Kidney (tissue), 14 donors: ENCODE data around the gene ATAD3A. TPM values are rescaled to one million over a fixed set of nuclear protein-coding genes. Genes with fewer than 3 reads are reported as not detected.

Experiments
- DNase-seq, 5 donors: peaks; one replicate each; pipeline ENCODE4 v3.0.0-alpha.2; 2013 to 2020
- FAIRE-seq: peaks from 2 replicates; lab custom pipeline; 2012; peaks lifted over from hg19 to GRCh38; lab: Jason Lieb, UNC
- H3K27ac ChIP-seq, 2 donors: one replicate each; pipeline ENCODE4 v1.7.0; 2013; ENCODE audit warnings: low read depth in 2 of 2, low read length in 2 of 2, inconsistent platforms in 1 of 2
- H3K27me3 ChIP-seq: one replicate; pipeline ENCODE4 v1.7.1; 2013; ENCODE audit warnings: low read length, inconsistent platforms; ENCODE audit not compliant: control insufficient read depth, insufficient read depth
- H3K36me3 ChIP-seq, 3 donors: one replicate each; pipeline versions ENCODE4 v1.7.0 to v1.7.1; 2013; ENCODE audit warnings: low read length in 3 of 3, control low read depth in 1 of 3, inconsistent platforms in 1 of 3; ENCODE audit not compliant: insufficient read depth in 3 of 3, control insufficient read depth in 2 of 3
- H3K4me1 ChIP-seq, 3 donors: one replicate each; pipeline versions ENCODE4 v1.7.0 to v1.7.1; 2013; ENCODE audit warnings: low read length in 3 of 3, inconsistent platforms in 1 of 3, low read depth in 1 of 3; ENCODE audit not compliant: control insufficient read depth in 2 of 3, insufficient read depth in 2 of 3
- H3K4me3 ChIP-seq, 3 donors: one replicate each; pipeline versions ENCODE4 v1.7.0 to v1.8.1; 2013; ENCODE audit warnings: low read length in 3 of 3, control low read depth in 1 of 3, inconsistent platforms in 1 of 3
- H3K9ac ChIP-seq, 3 donors: one replicate each; pipeline versions ENCODE4 v1.7.0 to v1.7.1; 2013; ENCODE audit warnings: low read length in 3 of 3, control low read depth in 1 of 3, inconsistent platforms in 1 of 3
- H3K9me3 ChIP-seq, 3 donors: one replicate each; pipeline versions ENCODE4 v1.7.0 to v1.7.1; 2013; ENCODE audit warnings: low read length in 3 of 3, control low read depth in 1 of 3, inconsistent platforms in 1 of 3; ENCODE audit not compliant: control insufficient read depth in 2 of 3, insufficient read depth in 1 of 3
- intact Hi-C: fragments of 100-400 bp; cut with DNase I; formaldehyde crosslinking; loops from one replicate; pipeline ENCODE4 v1.11.1; 2022
- polyA plus RNA-seq: library from polyadenylated mRNA; stranded (reverse); fragments of 350-450 nt; fragmentation: Illumina TruSeq; extraction: RNeasy Lipid Tissue Mini Kit (QIAGEN cat#74804); gene quantifications from one replicate; pipeline ENCODE4 v1.2.3, GENCODE V29; 2014; ENCODE audit warnings: low read depth, low replicate concordance; ENCODE audit not compliant: insufficient read depth
- total RNA-seq: library from RNA; stranded (reverse); fragmentation: NEBNext Ultra II Directional; extraction: Animal tissue kit (Norgen Biotek cat#: 25700); gene quantifications from one replicate; pipeline ENCODE4 v1.2.1, GENCODE V29; 2021
- TF ChIP-seq, protein P1 (sequence below): IDR thresholded peaks from 3 replicates; pipeline ENCODE4 v1.5.1; 2012; ENCODE audit warnings: mild to moderate bottlenecking, moderate library complexity, borderline replicate concordance; ENCODE audit not compliant: insufficient read depth; ENCODE audit errors: extremely low read depth
- donor health status: control.
- donor health status: control.
- donor health status: control.
- donor health status: control.
- donor health status: control.
- donor health status: DM: yes; HTN: yes; CAD: no.
- donor health status: Normal renal cell carcinoma (clear cell type).

The ATAD3A gene
- total and polyA plus RNA-seq, 2 donors from 2014 or later, result 17.5 to 19.1 TPM

DNA sequence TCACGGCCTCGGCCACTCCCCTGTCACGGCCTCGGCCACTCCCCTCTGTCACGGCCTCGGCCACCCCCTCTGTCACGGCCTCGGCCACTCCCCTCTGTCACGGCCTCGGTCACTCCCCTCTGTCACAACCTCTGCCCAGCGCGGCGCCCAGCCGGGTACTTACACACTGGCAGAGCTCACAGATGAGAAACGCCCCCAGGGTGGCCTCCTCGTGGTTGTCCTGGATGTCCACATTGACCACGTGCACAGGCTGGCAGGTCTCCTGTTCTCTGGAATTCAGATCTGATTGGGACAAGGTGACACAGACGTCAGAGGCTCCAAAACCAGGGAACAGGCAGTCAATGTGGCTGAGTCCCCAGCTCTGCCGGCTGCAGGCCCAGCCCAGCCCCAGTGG lies 31.7 kb downstream of the ATAD3A start:
- no peak overlapping the region for H3K27ac ChIP-seq

DNA sequence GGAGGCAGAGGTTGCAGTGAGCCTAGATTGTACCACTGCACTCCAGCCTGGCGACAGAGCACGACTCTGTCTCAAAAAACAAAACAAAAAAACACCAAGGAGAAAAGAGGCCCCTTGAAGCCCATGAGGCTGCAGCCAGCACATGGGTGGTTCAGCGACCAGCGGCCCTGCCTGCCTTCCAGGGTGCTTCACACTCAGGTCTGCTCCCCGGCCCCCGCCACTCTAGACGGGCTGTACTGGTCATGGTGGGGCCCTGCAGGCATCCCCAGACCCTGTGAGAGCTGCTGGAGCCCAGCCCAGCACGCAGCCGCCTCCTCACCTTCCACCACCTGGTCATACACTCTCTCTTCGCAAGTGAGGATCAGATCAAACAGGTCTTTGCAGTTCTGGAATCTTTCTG lies 32.6 kb downstream of the ATAD3A start:
- no peak for FAIRE-seq
- TF ChIP-seq, protein P1, sequence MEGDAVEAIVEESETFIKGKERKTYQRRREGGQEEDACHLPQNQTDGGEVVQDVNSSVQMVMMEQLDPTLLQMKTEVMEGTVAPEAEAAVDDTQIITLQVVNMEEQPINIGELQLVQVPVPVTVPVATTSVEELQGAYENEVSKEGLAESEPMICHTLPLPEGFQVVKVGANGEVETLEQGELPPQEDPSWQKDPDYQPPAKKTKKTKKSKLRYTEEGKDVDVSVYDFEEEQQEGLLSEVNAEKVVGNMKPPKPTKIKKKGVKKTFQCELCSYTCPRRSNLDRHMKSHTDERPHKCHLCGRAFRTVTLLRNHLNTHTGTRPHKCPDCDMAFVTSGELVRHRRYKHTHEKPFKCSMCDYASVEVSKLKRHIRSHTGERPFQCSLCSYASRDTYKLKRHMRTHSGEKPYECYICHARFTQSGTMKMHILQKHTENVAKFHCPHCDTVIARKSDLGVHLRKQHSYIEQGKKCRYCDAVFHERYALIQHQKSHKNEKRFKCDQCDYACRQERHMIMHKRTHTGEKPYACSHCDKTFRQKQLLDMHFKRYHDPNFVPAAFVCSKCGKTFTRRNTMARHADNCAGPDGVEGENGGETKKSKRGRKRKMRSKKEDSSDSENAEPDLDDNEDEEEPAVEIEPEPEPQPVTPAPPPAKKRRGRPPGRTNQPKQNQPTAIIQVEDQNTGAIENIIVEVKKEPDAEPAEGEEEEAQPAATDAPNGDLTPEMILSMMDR, result no peak
- H3K36me3 ChIP-seq, result peaks cover 0 to 3% (median 0%) of the 10 kb centered on the region in 3 donors
- no peak overlapping the region for H3K4me3 ChIP-seq
- intact Hi-C loops, result no loop called here
- H3K4me1 ChIP-seq, result peaks cover 0 to 5% (median 0%) of the 10 kb centered on the region in 3 donors
- no peaks in the 10 kb centered on the region for H3K27me3 ChIP-seq
- no peak overlapping the region for H3K27ac ChIP-seq
- DNase-seq, result no peak
- H3K9ac ChIP-seq, result no peak overlapping the region
- H3K9me3 ChIP-seq, result no peaks in the 10 kb centered on the region

More for the DNA sequence above, 31.7 kb downstream of the ATAD3A start:
- DNase-seq (no peak), FAIRE-seq (no peak)
- H3K9me3 ChIP-seq, result no peaks in the 10 kb centered on the region
- H3K4me1 ChIP-seq, result peaks cover 0 to 8% (median 0%) of the 10 kb centered on the region in 3 donors
- H3K9ac ChIP-seq, result no peak overlapping the region
- intact Hi-C loops, result no loop called here
- no peak overlapping the region for H3K4me3 ChIP-seq
- H3K27me3 ChIP-seq, result no peaks in the 10 kb centered on the region
- TF ChIP-seq, protein P1, result no peak
- peaks cover 0 to 3% (median 0%) of the 10 kb centered on the region in 3 donors for H3K36me3 ChIP-seq

DNA sequence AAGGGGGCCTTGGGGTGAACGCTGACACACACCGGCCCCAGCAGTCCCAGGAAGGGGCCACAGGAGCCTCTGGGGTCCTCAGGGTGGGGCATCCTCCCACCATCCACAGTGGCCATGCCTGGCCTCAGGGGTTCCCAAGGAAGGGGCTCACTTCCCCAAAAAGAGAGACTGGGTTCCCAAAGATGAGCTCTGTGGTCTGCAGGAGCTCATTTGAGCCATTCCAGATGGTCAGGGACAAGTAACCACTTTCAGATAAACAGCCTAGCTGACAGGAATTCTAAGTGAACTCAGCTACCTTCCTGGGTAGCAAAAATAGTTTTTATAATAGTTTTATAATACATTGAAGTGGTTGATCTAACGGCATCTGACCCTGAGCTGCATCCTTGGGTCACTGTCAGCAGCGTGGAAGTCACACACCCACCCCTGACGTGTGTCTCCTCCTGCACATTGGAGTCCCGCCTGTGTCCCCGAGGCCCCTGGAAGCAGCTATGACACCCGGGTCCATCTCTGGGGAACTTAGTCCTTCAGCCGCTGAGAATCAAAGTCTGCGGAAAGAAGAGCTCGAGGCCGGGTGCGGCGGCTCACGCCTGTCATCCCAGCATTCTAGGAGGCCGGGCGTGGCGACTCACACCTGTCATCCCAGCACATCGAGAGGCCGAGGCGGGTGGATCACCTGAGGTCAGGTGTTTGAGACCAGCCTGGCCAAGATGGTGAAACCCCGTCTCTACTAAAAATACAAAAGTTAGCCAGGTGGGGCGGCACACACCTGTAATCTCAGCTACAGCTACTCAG lies 34.2 kb downstream of the ATAD3A start:
- TF ChIP-seq, protein P1, result no peak
- H3K36me3 ChIP-seq, result peaks cover 0 to 3% (median 0%) of the 10 kb centered on the region in 3 donors
- H3K27ac ChIP-seq, result no peak overlapping the region
- no peak overlapping the region for H3K4me3 ChIP-seq
- no peak for DNase-seq
- H3K27me3 ChIP-seq, result no peaks in the 10 kb centered on the region
- no peak overlapping the region for H3K9ac ChIP-seq
- intact Hi-C loops, result no loop called here
- peaks cover 0 to 2% (median 0%) of the 10 kb centered on the region in 3 donors for H3K4me1 ChIP-seq
- no peaks in the 10 kb centered on the region for H3K9me3 ChIP-seq
- no peak for FAIRE-seq
